Panc1 (cell line): Measurements from ENCODE around the gene CD34.

Experiments
- CTCF ChIP-seq: fragments of 450-650 bp; IDR thresholded peaks from 2 replicates; pipeline ENCODE4 v1.5.1; 2017; ENCODE audit warnings: mild to moderate bottlenecking
- POLR2AphosphoS5 ChIP-seq: IDR thresholded peaks from 2 replicates; pipeline ENCODE4 v1.6.1; 2012; ENCODE audit warnings: mild to moderate bottlenecking, low read depth, low read length, moderate library complexity
- TCF7L2 ChIP-seq: IDR thresholded peaks from 2 replicates; pipeline ENCODE4 v1.6.1; 2011; ENCODE audit warnings: mild to moderate bottlenecking, low read depth, low read length, inconsistent platforms
- TF ChIP-seq, protein P1 (sequence below), 2 experiments: IDR thresholded peaks; 2 replicates each; pipeline ENCODE4 v1.6.1; 2011 to 2012; ENCODE audit warnings: low read depth in 2 of 2, control low read depth in 1 of 2, low read length in 1 of 2, mild to moderate bottlenecking in 1 of 2, moderate library complexity in 1 of 2; ENCODE audit not compliant: insufficient read depth in 1 of 2

DNA sequence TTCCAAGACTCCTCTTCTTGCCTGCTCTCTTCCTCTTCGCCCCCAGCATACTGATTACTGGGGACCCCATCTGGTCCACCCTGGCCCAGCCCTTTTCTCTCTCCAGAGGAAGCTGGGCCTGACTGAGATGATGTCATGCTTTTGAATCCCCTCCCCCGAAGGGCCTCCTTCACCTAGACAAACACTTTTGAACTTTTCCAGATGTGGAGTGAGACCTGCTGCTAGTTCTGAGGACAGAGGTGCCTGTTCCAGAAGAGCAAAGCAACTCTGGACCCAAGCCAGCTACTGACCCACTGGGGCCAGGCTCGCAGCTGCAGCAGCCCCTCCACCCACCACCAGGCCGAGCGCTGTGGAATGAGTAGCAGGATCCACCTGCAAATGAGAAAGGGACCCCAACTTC is 8.4 kb downstream of the CD34 start:
- TF ChIP-seq CTCF = no peak
- TF ChIP-seq, protein P1, sequence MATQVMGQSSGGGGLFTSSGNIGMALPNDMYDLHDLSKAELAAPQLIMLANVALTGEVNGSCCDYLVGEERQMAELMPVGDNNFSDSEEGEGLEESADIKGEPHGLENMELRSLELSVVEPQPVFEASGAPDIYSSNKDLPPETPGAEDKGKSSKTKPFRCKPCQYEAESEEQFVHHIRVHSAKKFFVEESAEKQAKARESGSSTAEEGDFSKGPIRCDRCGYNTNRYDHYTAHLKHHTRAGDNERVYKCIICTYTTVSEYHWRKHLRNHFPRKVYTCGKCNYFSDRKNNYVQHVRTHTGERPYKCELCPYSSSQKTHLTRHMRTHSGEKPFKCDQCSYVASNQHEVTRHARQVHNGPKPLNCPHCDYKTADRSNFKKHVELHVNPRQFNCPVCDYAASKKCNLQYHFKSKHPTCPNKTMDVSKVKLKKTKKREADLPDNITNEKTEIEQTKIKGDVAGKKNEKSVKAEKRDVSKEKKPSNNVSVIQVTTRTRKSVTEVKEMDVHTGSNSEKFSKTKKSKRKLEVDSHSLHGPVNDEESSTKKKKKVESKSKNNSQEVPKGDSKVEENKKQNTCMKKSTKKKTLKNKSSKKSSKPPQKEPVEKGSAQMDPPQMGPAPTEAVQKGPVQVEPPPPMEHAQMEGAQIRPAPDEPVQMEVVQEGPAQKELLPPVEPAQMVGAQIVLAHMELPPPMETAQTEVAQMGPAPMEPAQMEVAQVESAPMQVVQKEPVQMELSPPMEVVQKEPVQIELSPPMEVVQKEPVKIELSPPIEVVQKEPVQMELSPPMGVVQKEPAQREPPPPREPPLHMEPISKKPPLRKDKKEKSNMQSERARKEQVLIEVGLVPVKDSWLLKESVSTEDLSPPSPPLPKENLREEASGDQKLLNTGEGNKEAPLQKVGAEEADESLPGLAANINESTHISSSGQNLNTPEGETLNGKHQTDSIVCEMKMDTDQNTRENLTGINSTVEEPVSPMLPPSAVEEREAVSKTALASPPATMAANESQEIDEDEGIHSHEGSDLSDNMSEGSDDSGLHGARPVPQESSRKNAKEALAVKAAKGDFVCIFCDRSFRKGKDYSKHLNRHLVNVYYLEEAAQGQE (IDR thresholded peaks at IDR 0.05; ENCODE audit: insufficient read depth in 1 of 2, low read depth in 2 of 2, low read length in 1 of 2) = no peak
- no peak for TF ChIP-seq POLR2AphosphoS5
- no peak for TF ChIP-seq TCF7L2
